Measurements from ENCODE around the gene YBEY. TPM values are rescaled to one million over a fixed set of nuclear protein-coding genes. Genes with fewer than 3 reads are reported as not detected.
A peak's percentile ranks its signal among the peaks of the same experiment; 100 is the strongest.

YBEY gene
- total RNA-seq, 3 donors from 2014 or later = 15.4 to 22.8 (median 17.3) TPM

GRCh38 chr21:46273341-46273740 lies 12.8 kb upstream of the YBEY start:
- no peak for DNase-seq (ENCODE audit: low spot score in 2 of 2)
- TF ChIP-seq POLR2A (IDR thresholded peaks at IDR 0.05) (no peak), CTCF (IDR thresholded peaks at IDR 0.05) (no peak), POLR2AphosphoS5 (IDR thresholded peaks at IDR 0.05) (no peak)
- Histone ChIP-seq H3K36me3 (peaks cover 34% of the 10 kb centered on the region), H3K27me3 (no peaks in the 10 kb centered on the region), H3K4me3 (no peak overlapping the region), H3K9me3 (no peaks in the 10 kb centered on the region), H3K27ac (no peak overlapping the region), H3K4me1 (no peaks in the 10 kb centered on the region)
- intact Hi-C loops (cut with DNase I; ENCODE audit: low total_unique reads) = no loop called here

GRCh38 chr21:46274797-46275390 lies 11.2 kb upstream of the YBEY start:
- H3K9me3 ChIP-seq = no peaks in the 10 kb centered on the region
- H3K36me3 ChIP-seq = peaks cover 30% of the 10 kb centered on the region
- H3K27ac ChIP-seq = no peak overlapping the region
- TF ChIP-seq POLR2A (IDR thresholded peaks at IDR 0.05) = no peak
- TF ChIP-seq CTCF (IDR thresholded peaks at IDR 0.05) = no peak
- no peak for TF ChIP-seq POLR2AphosphoS5 (IDR thresholded peaks at IDR 0.05)
- intact Hi-C loops (cut with DNase I; ENCODE audit: low total_unique reads) = no loop called here
- no peak overlapping the region for H3K4me3 ChIP-seq
- H3K4me1 ChIP-seq = no peaks in the 10 kb centered on the region
- no peak for DNase-seq (ENCODE audit: low spot score in 2 of 2)
- no peaks in the 10 kb centered on the region for H3K27me3 ChIP-seq

- intact Hi-C loops (cut with DNase I; ENCODE audit: low total_unique reads) = no loop called here
- Histone ChIP-seq H3K4me3 (peak overlapping the region in 2 of 3 donors; percentile 8 to 96), H3K9me3 (no peaks in the 10 kb centered on the region), H3K4me1 (peaks cover 0 to 29% of the 10 kb centered on the region in 2 donors), H3K27ac (peak overlapping the region; percentile 64 to 98), H3K27me3 (no peaks in the 10 kb centered on the region), H3K36me3 (no peaks in the 10 kb centered on the region)
- DNase-seq (ENCODE audit: low spot score in 2 of 2) = peak in 1 of 2 donors; percentile 31
- no peak for TF ChIP-seq CTCF (IDR thresholded peaks at IDR 0.05)
- TF ChIP-seq POLR2A (IDR thresholded peaks at IDR 0.05) = no peak
Observed at GRCh38 chr21:46284077-46284644, 2.0 kb upstream of the YBEY start.

- Histone ChIP-seq H3K27ac (peak overlapping the region; percentile 93 to 98), H3K4me1 (peaks cover 0 to 29% of the 10 kb centered on the region in 2 donors), H3K27me3 (no peaks in the 10 kb centered on the region), H3K4me3 (peak overlapping the region in 2 of 3 donors; percentile 95 to 96), H3K9me3 (no peaks in the 10 kb centered on the region), H3K36me3 (no peaks in the 10 kb centered on the region)
- intact Hi-C loops (cut with DNase I; ENCODE audit: low total_unique reads) = no loop called here
- no peak for DNase-seq (ENCODE audit: low spot score in 2 of 2)
- TF ChIP-seq CTCF (IDR thresholded peaks at IDR 0.05) (no peak), POLR2A (IDR thresholded peaks at IDR 0.05) (no peak), POLR2AphosphoS5 (IDR thresholded peaks at IDR 0.05) (no peak)
Observed at GRCh38 chr21:46284733-46285132, 1.4 kb upstream of the YBEY start.

GRCh38 chr21:46285206-46285661 lies 908 bp upstream of the YBEY start, which contains the start of gene MCM3AP:
Gene MCM3AP (minus strand): TSS chr21:46285611. CDS start chr21:46285286, 325 bp downstream.
- Histone ChIP-seq H3K27ac (peak within 1 kb of the TSS; percentile 93 to 98), H3K36me3 (no peaks in the 10 kb centered on the region), H3K4me1 (peaks cover 0 to 29% of the 10 kb centered on the region in 2 donors), H3K4me3 (peak within 1 kb of the TSS; percentile 78 to 96 (median 95)), H3K27me3 (no peaks in the 10 kb centered on the region), H3K9me3 (no peaks in the 10 kb centered on the region)
- TF ChIP-seq CTCF (IDR thresholded peaks at IDR 0.05) = no peak
- TF ChIP-seq POLR2AphosphoS5 (IDR thresholded peaks at IDR 0.05) = no peak
- TF ChIP-seq POLR2A (IDR thresholded peaks at IDR 0.05) = no peak
- intact Hi-C loops (cut with DNase I; ENCODE audit: low total_unique reads) = no loop called here
- no peak for DNase-seq (ENCODE audit: low spot score in 2 of 2)

Measured in breast epithelium (tissue), 4 donors.